HEK293 (cell line): ENCODE measurements around the gene ZNF318.

Experiments used
- CTCF ChIP-seq: fragments of 450-650 bp; formaldehyde crosslinking; IDR thresholded peaks from 2 replicates; pipeline ENCODE4 v1.5.1; 2016; ENCODE audit warnings: missing biosample characterization, missing genetic modification characterization
- ZBTB10 ChIP-seq: fragments of 450-650 bp; formaldehyde crosslinking; IDR thresholded peaks from 2 replicates; pipeline ENCODE4 v1.5.1; 2016; ENCODE audit warnings: missing biosample characterization, missing genetic modification characterization
- ZNF350 ChIP-seq: fragments of 450-650 bp; formaldehyde crosslinking; IDR thresholded peaks from 2 replicates; pipeline ENCODE4 v1.5.0; 2017; ENCODE audit warnings: missing biosample characterization, mild to moderate bottlenecking, missing genetic modification characterization
- ZNF701 ChIP-seq: fragments of 450-650 bp; formaldehyde crosslinking; IDR thresholded peaks from 2 replicates; pipeline ENCODE4 v1.5.1; 2016; ENCODE audit warnings: missing biosample characterization, missing genetic modification characterization
- TF ChIP-seq, protein P1 (sequence below): fragments of 450-650 bp; formaldehyde crosslinking; IDR thresholded peaks from 2 replicates; pipeline ENCODE4 v1.5.1; 2016; ENCODE audit warnings: missing biosample characterization, missing genetic modification characterization, low read depth
- TF ChIP-seq, protein P2 (sequence below): fragments of 450-650 bp; formaldehyde crosslinking; optimal IDR thresholded peaks from 2 replicates; pipeline ENCODE3; 2016; ENCODE audit warnings: missing biosample characterization, mild to moderate bottlenecking, missing genetic modification characterization

- TF ChIP-seq ZNF701 (tag by site-specific recombination) (no peak), CTCF (no peak), ZBTB10 (tag by site-specific recombination) (no peak), ZNF350 (no peak)
- TF ChIP-seq, protein P1, sequence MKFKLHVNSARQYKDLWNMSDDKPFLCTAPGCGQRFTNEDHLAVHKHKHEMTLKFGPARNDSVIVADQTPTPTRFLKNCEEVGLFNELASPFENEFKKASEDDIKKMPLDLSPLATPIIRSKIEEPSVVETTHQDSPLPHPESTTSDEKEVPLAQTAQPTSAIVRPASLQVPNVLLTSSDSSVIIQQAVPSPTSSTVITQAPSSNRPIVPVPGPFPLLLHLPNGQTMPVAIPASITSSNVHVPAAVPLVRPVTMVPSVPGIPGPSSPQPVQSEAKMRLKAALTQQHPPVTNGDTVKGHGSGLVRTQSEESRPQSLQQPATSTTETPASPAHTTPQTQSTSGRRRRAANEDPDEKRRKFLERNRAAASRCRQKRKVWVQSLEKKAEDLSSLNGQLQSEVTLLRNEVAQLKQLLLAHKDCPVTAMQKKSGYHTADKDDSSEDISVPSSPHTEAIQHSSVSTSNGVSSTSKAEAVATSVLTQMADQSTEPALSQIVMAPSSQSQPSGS = no peak
- TF ChIP-seq, protein P2, sequence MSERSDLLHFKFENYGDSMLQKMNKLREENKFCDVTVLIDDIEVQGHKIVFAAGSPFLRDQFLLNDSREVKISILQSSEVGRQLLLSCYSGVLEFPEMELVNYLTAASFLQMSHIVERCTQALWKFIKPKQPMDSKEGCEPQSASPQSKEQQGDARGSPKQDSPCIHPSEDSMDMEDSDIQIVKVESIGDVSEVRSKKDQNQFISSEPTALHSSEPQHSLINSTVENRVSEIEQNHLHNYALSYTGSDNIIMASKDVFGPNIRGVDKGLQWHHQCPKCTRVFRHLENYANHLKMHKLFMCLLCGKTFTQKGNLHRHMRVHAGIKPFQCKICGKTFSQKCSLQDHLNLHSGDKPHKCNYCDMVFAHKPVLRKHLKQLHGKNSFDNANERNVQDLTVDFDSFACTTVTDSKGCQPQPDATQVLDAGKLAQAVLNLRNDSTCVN (tag by site-specific recombination) = no peak
Measured at GRCh38 chr6:43307451-43308100, 61.9 kb downstream of the ZNF318 start.
